ENCODE data around the gene SLC29A4. TPM values are rescaled to one million over a fixed set of nuclear protein-coding genes. Genes with fewer than 3 reads are reported as not detected.

SLC29A4 gene
- total and polyA plus RNA-seq, 2 of the 13 experiments (the other 11 are each of a cell fraction or from before 2014, with no cell fraction given) = 29.7 to 31.7 TPM

- CTCF ChIA-PET (ENCODE audit: low intra/inter-chr PET ratio, low total read pairs) = no interaction called here
- TF ChIP-seq TAF15 (IDR thresholded peaks at IDR 0.05; ENCODE audit: low read depth, low read length, poor library complexity, severe bottlenecking) (no peak), ZSCAN30 (CRISPR knock-in tag; IDR thresholded peaks at IDR 0.05) (no peak), POLR2G (IDR thresholded peaks at IDR 0.05; ENCODE audit: low read depth, low read length) (0 out of 2 replicates have a peak, but pooled peaks have one; percentile 5), ZNF567 (CRISPR knock-in tag; IDR thresholded peaks at IDR 0.05; ENCODE audit: borderline replicate concordance) (no peak), ZNF33A (CRISPR knock-in tag; IDR thresholded peaks at IDR 0.05; ENCODE audit: borderline replicate concordance) (no peak)
- in situ Hi-C loops (cut with HindIII; ENCODE audit: extremely low pct_ligation_motif_present, low pct_unique_long_range_greater_than_20kb) = no loop called here
These were observed 66.2 kb downstream of the SLC29A4 start for GRCh38 chr7:5349005-5349380.

DNA sequence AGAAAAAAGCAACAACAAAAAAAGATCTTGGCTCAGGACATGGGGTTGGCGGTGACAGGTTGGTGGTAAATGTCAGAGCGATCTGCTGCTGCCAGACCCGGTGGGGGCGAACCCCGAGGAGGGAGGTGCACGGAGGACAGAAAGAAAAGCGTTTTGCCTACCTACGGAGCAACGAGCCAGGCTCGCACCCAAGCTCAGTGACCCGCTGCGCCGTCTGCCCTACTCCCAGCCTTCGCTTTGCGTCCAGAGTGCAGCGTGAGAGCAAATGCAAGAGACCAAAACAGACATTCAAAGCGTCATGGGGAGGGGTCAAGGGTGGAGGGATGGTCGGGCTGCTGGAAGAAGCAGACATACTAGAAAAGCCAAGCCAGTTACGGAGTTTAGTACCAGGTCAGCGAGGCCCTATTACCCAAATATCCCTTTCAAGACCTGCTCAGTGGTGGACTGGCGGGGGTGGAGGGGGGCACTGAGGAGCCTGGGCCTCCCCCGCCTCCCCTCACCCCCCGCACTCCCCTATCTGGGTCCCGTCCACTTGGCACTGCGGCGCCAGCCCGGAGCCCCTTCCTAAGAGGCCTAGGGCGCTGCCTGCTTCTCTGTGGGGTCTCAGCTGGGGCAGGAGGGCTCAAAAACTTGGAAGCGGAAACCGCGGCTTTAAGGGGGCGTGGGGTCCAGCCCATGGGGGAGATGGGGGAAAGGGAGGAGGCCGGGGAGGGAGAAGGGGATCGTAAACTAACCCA lies 66.9 kb downstream of the SLC29A4 start:
- Histone ChIP-seq H3K4me1 (ENCODE audit: insufficient read depth, low read length) (no peaks in the 10 kb centered on the region), H3K27me3 (ENCODE audit: control insufficient read depth in 1 of 2, insufficient read depth in 2 of 2, low read length in 2 of 2) (no peaks in the 10 kb centered on the region), H3K27ac (ENCODE audit: extremely low read length, insufficient read depth, low read length) (no peak overlapping the region), H3K36me3 (replicated peaks in 1 of 2; ENCODE audit: control insufficient read depth in 1 of 2, insufficient read depth in 2 of 2, low read length in 2 of 2) (peaks cover 46 to 52% of the 10 kb centered on the region in 2 experiments), H4K20me1 (ENCODE audit: insufficient read depth, low read length) (peaks cover 36% of the 10 kb centered on the region; the same call in 1 of the 2 replicates), H3K9ac (ENCODE audit: insufficient read depth, low read depth, low read length) (no peak overlapping the region), H2AFZ (ENCODE audit: low read length) (no peak overlapping the region), H3K79me2 (ENCODE audit: insufficient read depth, low read length) (peaks cover 13% of the 10 kb centered on the region), H3K4me2 (ENCODE audit: low read depth, low read length) (no peak overlapping the region), H3K9me3 (ENCODE audit: low read length) (no peaks in the 10 kb centered on the region), H3K4me3 (replicated peaks in 1 of 3; ENCODE audit: insufficient read depth in 1 of 3, low read depth in 2 of 3, low read length in 3 of 3) (no peak overlapping the region)
- DNase-seq (ENCODE audit: low spot score) = no peak
- in situ Hi-C loops (cut with HindIII; ENCODE audit: extremely low pct_ligation_motif_present, low pct_unique_long_range_greater_than_20kb) (no loop called here), intact Hi-C loops (cut with micrococcal nuclease; ENCODE audit: unreplicated experiment) (no loop called here)
- no peak for ATAC-seq
- TF ChIP-seq AGO2 (optimal IDR thresholded peaks at IDR 0.05; ENCODE audit: low read depth, low read length) = peak; percentile 42
- no peak for TF ChIP-seq REL (CRISPR knock-in tag; conservative IDR thresholded peaks at IDR 0.05)
- TF ChIP-seq ATF7 (IDR thresholded peaks at IDR 0.05) = no peak
- TF ChIP-seq ATF7 (CRISPR knock-in tag; IDR thresholded peaks at IDR 0.05) = no peak
- no peak for FAIRE-seq
- CTCF ChIA-PET (ENCODE audit: low intra/inter-chr PET ratio, low total read pairs) = no interaction called here
- POLR2A ChIA-PET = no interaction called here
- BruUV-seq (replicated peaks) = no TSS peak
- WGBS (ENCODE audit: low lambda C conversion rate) = 97% methylated on average over 32 of the region's 34 CpGs

More at GRCh38 chr7:5349005-5349380, 66.2 kb downstream of the SLC29A4 start:
- H3K79me2 ChIP-seq (ENCODE audit: insufficient read depth, low read length) = peaks cover 7% of the 10 kb centered on the region
- POLR2A ChIA-PET = no interaction called here
- H3K9me3 ChIP-seq (ENCODE audit: low read length) = no peaks in the 10 kb centered on the region
- no peak overlapping the region for H3K27ac ChIP-seq (ENCODE audit: extremely low read length, insufficient read depth, low read length)
- H3K9ac ChIP-seq (ENCODE audit: insufficient read depth, low read depth, low read length) = no peak overlapping the region
- H3K4me1 ChIP-seq (ENCODE audit: insufficient read depth, low read length) = no peaks in the 10 kb centered on the region
- H3K4me3 ChIP-seq (replicated peaks in 1 of 3; ENCODE audit: insufficient read depth in 1 of 3, low read depth in 2 of 3, low read length in 3 of 3) = no peak overlapping the region
- DNase-seq (ENCODE audit: low spot score) = no peak
- no peak overlapping the region for H3K4me2 ChIP-seq (ENCODE audit: low read depth, low read length)
- 95% methylated on average over 11 of the region's 17 CpGs for WGBS (ENCODE audit: low lambda C conversion rate)
- H3K27me3 ChIP-seq (ENCODE audit: control insufficient read depth in 1 of 2, insufficient read depth in 2 of 2, low read length in 2 of 2) = no peaks in the 10 kb centered on the region
- intact Hi-C loops (cut with micrococcal nuclease; ENCODE audit: unreplicated experiment) = no loop called here
- H2AFZ ChIP-seq (ENCODE audit: low read length) = no peak overlapping the region
- ATAC-seq = no peak
- no peak for FAIRE-seq
- no TSS peak for BruUV-seq (replicated peaks)
- H4K20me1 ChIP-seq (ENCODE audit: insufficient read depth, low read length) = peaks cover 30% of the 10 kb centered on the region; the same call in 1 of the 2 replicates
- peaks cover 43 to 53% of the 10 kb centered on the region in 2 experiments for H3K36me3 ChIP-seq (replicated peaks in 1 of 2; ENCODE audit: control insufficient read depth in 1 of 2, insufficient read depth in 2 of 2, low read length in 2 of 2)
